HepG2 (cell line): ENCODE results near the gene CPEB4. TPM values are rescaled to one million over a fixed set of nuclear protein-coding genes. Genes with fewer than 3 reads are reported as not detected.

Source experiments
- EED ChIP-seq: sonication (generic); formaldehyde crosslinking; IDR thresholded peaks from 2 replicates; pipeline ENCODE4 v1.5.0; 2020; ENCODE audit warnings: mild to moderate bottlenecking, missing genetic modification reagents
- FOSL1 ChIP-seq: sonication (generic); formaldehyde crosslinking; IDR thresholded peaks from 2 replicates; pipeline ENCODE4 v1.9.0; 2021; ENCODE audit warnings: missing genetic modification reagents, borderline replicate concordance
- HNF4G ChIP-seq, 2 experiments: sonication (generic) in 1 of 2; formaldehyde crosslinking in 1 of 2; IDR thresholded peaks; 2 replicates each; pipeline versions ENCODE4 v1.4.0 to v1.6.1; 2011 to 2020; ENCODE audit warnings: borderline replicate concordance in 2 of 2, low read depth in 2 of 2, mild to moderate bottlenecking in 2 of 2, low read length in 1 of 2, missing genetic modification reagents in 1 of 2, moderate library complexity in 1 of 2
- HNRNPUL1 ChIP-seq: fragments of 200-400 bp; formaldehyde crosslinking; IDR thresholded peaks from 2 replicates; pipeline ENCODE4 v1.6.1; 2017; ENCODE audit warnings: low read depth, mild to moderate bottlenecking, low read length, moderate library complexity
- HOXD1 ChIP-seq: sonication (generic); formaldehyde crosslinking; IDR thresholded peaks from 2 replicates; pipeline ENCODE4 v1.5.0; 2020; ENCODE audit warnings: missing genetic modification reagents
- MAFF ChIP-seq: IDR thresholded peaks from 2 replicates; pipeline ENCODE4 v1.6.1; 2011; ENCODE audit warnings: low read depth, low read length, improper control_type of control experiment
- MAFK ChIP-seq, 2 experiments: IDR thresholded peaks in 1 of 2; conservative IDR thresholded peaks in 1 of 2; 2 replicates each; pipeline ENCODE4 v1.6.1; 2011; ENCODE audit warnings: improper control_type of control experiment in 2 of 2, low read length in 2 of 2
- MATR3 ChIP-seq: sonication (generic); formaldehyde crosslinking; IDR thresholded peaks from 2 replicates; pipeline ENCODE4 v1.4.0; 2020; ENCODE audit warnings: missing genetic modification reagents
- MEF2D ChIP-seq: sonication (generic); formaldehyde crosslinking; IDR thresholded peaks from 2 replicates; pipeline ENCODE4 v1.5.1; 2020; ENCODE audit warnings: mild to moderate bottlenecking, missing genetic modification reagents
- MEIS2 ChIP-seq: sonication (generic); formaldehyde crosslinking; IDR thresholded peaks from 2 replicates; pipeline ENCODE4 v1.9.0; 2021; ENCODE audit warnings: mild to moderate bottlenecking, missing genetic modification reagents
- MXD4 ChIP-seq: IDR thresholded peaks from 2 replicates; pipeline ENCODE4 v1.6.1; 2016; ENCODE audit warnings: mild to moderate bottlenecking, missing biosample characterization, missing genetic modification reagents
- NFIC ChIP-seq: IDR thresholded peaks from 2 replicates; pipeline ENCODE4 v1.6.1; 2012; ENCODE audit warnings: mild to moderate bottlenecking, low read length, inconsistent platforms
- PHF20 ChIP-seq: sonication (generic); formaldehyde crosslinking; IDR thresholded peaks from 2 replicates; pipeline ENCODE4 v1.5.0; 2020; ENCODE audit warnings: mild to moderate bottlenecking, missing genetic modification reagents
- PLRG1 ChIP-seq: fragments of 450-650 bp; conservative IDR thresholded peaks from 2 replicates; pipeline ENCODE4 v1.6.1; 2016
- REPIN1 ChIP-seq: sonication (generic); formaldehyde crosslinking; IDR thresholded peaks from 2 replicates; pipeline ENCODE4 v1.8.0; 2022; ENCODE audit warnings: missing genetic modification reagents, low read depth, mild to moderate bottlenecking, borderline replicate concordance
- RFX3 ChIP-seq: IDR thresholded peaks from 2 replicates; pipeline ENCODE4 v1.6.1; 2016; ENCODE audit warnings: missing biosample characterization, missing genetic modification reagents
- RORA ChIP-seq: sonication (generic); formaldehyde crosslinking; IDR thresholded peaks from 2 replicates; pipeline ENCODE4 v1.5.0; 2020; ENCODE audit warnings: mild to moderate bottlenecking, missing genetic modification reagents, moderate library complexity
- SALL1 ChIP-seq: sonication (generic); formaldehyde crosslinking; IDR thresholded peaks from 2 replicates; pipeline ENCODE4 v1.8.0; 2022; ENCODE audit warnings: mild to moderate bottlenecking, missing genetic modification reagents
- SIX1 ChIP-seq: sonication (generic); formaldehyde crosslinking; IDR thresholded peaks from 2 replicates; pipeline ENCODE4 v1.4.0; 2020; ENCODE audit warnings: missing genetic modification reagents, borderline replicate concordance
- TMF1 ChIP-seq: sonication (generic); formaldehyde crosslinking; IDR thresholded peaks from 2 replicates; pipeline ENCODE4 v1.8.1; 2022; ENCODE audit warnings: low read depth, missing genetic modification reagents
- ZBTB3 ChIP-seq: sonication (generic); formaldehyde crosslinking; IDR thresholded peaks from 2 replicates; pipeline ENCODE4 v1.4.0; 2020; ENCODE audit warnings: low read depth, mild to moderate bottlenecking, moderate library complexity, missing genetic modification reagents, borderline replicate concordance
- ZNF124 ChIP-seq: sonication (generic); formaldehyde crosslinking; IDR thresholded peaks from 2 replicates; pipeline ENCODE4 v1.4.0; 2020; ENCODE audit warnings: missing genetic modification reagents
- ZNF224 ChIP-seq: sonication (generic); formaldehyde crosslinking; IDR thresholded peaks from 2 replicates; pipeline ENCODE4 v1.5.0; 2020; ENCODE audit warnings: mild to moderate bottlenecking, missing genetic modification reagents
- ZNF225 ChIP-seq: sonication (generic); formaldehyde crosslinking; IDR thresholded peaks from 2 replicates; pipeline ENCODE4 v1.4.0; 2020; ENCODE audit warnings: mild to moderate bottlenecking, missing genetic modification reagents
- ZNF274 ChIP-seq: sonication (generic); formaldehyde crosslinking; IDR thresholded peaks from 2 replicates; pipeline ENCODE4 v1.5.1; 2020; ENCODE audit warnings: mild to moderate bottlenecking, missing genetic modification reagents
- ZNF329 ChIP-seq: sonication (generic); formaldehyde crosslinking; IDR thresholded peaks from 2 replicates; pipeline ENCODE4 v1.9.0; 2021; ENCODE audit warnings: low read depth, mild to moderate bottlenecking, missing genetic modification reagents
- ZNF446 ChIP-seq: sonication (generic); formaldehyde crosslinking; IDR thresholded peaks from 2 replicates; pipeline ENCODE4 v1.5.0; 2020; ENCODE audit warnings: mild to moderate bottlenecking, missing genetic modification reagents
- ZNF737 ChIP-seq: sonication (generic); formaldehyde crosslinking; IDR thresholded peaks from 2 replicates; pipeline ENCODE4 v1.5.0; 2020; ENCODE audit warnings: missing genetic modification reagents, mild to moderate bottlenecking, borderline replicate concordance
- ZNF772 ChIP-seq: sonication (generic); formaldehyde crosslinking; IDR thresholded peaks from 2 replicates; pipeline ENCODE4 v1.5.0; 2020; ENCODE audit warnings: mild to moderate bottlenecking, missing genetic modification reagents
- ZNF850 ChIP-seq: sonication (generic); formaldehyde crosslinking; conservative IDR thresholded peaks from 2 replicates; pipeline ENCODE4 v1.9.0; 2021; ENCODE audit warnings: mild to moderate bottlenecking, missing genetic modification reagents
- ZSCAN21 ChIP-seq: sonication (generic); formaldehyde crosslinking; IDR thresholded peaks from 2 replicates; pipeline ENCODE4 v1.8.0; 2022; ENCODE audit warnings: mild to moderate bottlenecking, missing genetic modification reagents, moderate library complexity, borderline replicate concordance
- polyA plus RNA-seq, 8 experiments: library from polyadenylated mRNA; depleted of rRNA in 3 of 8; stranded (reverse) in 7 of 8; unstranded in 1 of 8; fragments of >200 nt; fragmentation: Illumina TruSeq in 4 of 8; extraction: Trizol in 4 of 8; gene quantifications; 2 replicates each; pipeline versions ENCODE4 v1.2.1 to v1.2.3, GENCODE V29; 2011 to 2016; ENCODE audit warnings: low read depth in 4 of 8, missing spikeins in 1 of 8, mixed read lengths in 1 of 8; ENCODE audit not compliant: insufficient read depth in 1 of 8
- total RNA-seq, 5 experiments: library from RNA; depleted of rRNA; stranded (reverse); fragments of >200 nt; fragmentation: Illumina TruSeq; extraction: Trizol; gene quantifications; 2 replicates each; pipeline ENCODE4 v1.2.3, GENCODE V29; 2016; ENCODE audit warnings: low read depth in 1 of 5
- TF ChIP-seq, protein P1 (sequence below): IDR thresholded peaks from 2 replicates; pipeline ENCODE4 v1.6.1; 2018; ENCODE audit warnings: missing genetic modification reagents

The CPEB4 gene
- total and polyA plus RNA-seq, 2 of the 13 experiments (the other 11 are each of a cell fraction or from before 2014, with no cell fraction given): 7.7 to 26.7 TPM

GRCh38 chr5:173887610-173888472 is at the start of gene CPEB4 (continued):
- TF ChIP-seq ZNF124 (CRISPR knock-in tag): peak; percentile 26; the same call in 1 of the 2 replicates
- TF ChIP-seq SALL1 (CRISPR knock-in tag): peak; percentile 73
- no peak; the same call in none of the 2 replicates for TF ChIP-seq EED (CRISPR knock-in tag)
- TF ChIP-seq MAFK (conservative IDR thresholded peaks at IDR 0.05 in 1 of 2, IDR thresholded peaks at IDR 0.05 in 1 of 2; ENCODE audit: low read length in 2 of 2): no peak
- no peak for TF ChIP-seq NFIC
- no peak for TF ChIP-seq ZNF772 (CRISPR knock-in tag)
- peak; percentile 78 for TF ChIP-seq MEIS2
- TF ChIP-seq, protein P1, sequence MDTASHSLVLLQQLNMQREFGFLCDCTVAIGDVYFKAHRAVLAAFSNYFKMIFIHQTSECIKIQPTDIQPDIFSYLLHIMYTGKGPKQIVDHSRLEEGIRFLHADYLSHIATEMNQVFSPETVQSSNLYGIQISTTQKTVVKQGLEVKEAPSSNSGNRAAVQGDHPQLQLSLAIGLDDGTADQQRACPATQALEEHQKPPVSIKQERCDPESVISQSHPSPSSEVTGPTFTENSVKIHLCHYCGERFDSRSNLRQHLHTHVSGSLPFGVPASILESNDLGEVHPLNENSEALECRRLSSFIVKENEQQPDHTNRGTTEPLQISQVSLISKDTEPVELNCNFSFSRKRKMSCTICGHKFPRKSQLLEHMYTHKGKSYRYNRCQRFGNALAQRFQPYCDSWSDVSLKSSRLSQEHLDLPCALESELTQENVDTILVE (CRISPR knock-in tag): peak; percentile 50; the same call in 1 of the 2 replicates
- 0 out of 2 replicates have a peak, but pooled peaks have one; percentile 40 for TF ChIP-seq REPIN1 (CRISPR knock-in tag)
- TF ChIP-seq ZNF737 (CRISPR knock-in tag): no peak
- TF ChIP-seq PHF20 (CRISPR knock-in tag): peak; percentile 73
- no peak for TF ChIP-seq FOSL1 (CRISPR knock-in tag)
- no peak for TF ChIP-seq SIX1 (CRISPR knock-in tag)
- TF ChIP-seq TMF1 (CRISPR knock-in tag): no peak
- peak; percentile 22; the same call in 1 of the 2 replicates for TF ChIP-seq ZBTB3 (CRISPR knock-in tag)
- TF ChIP-seq ZNF850 (CRISPR knock-in tag): 0 out of 2 replicates have a peak, but pooled peaks have one; percentile 63
- TF ChIP-seq MEF2D: peak; percentile 69; the same call in 1 of the 2 replicates
- no peak for TF ChIP-seq HOXD1 (CRISPR knock-in tag)
- TF ChIP-seq RORA (CRISPR knock-in tag): no peak
- no peak for TF ChIP-seq ZNF446 (CRISPR knock-in tag)
- TF ChIP-seq MAFF: no peak
- no peak for TF ChIP-seq HNRNPUL1
- no peak for TF ChIP-seq RFX3 (CRISPR knock-in tag)
- TF ChIP-seq HNF4G (IDR thresholded peaks at IDR 0.05; ENCODE audit: borderline replicate concordance, low read depth, low read length): no peak
- 0 out of 2 replicates have a peak, but pooled peaks have one; percentile 17 for TF ChIP-seq HNF4G (CRISPR knock-in tag; IDR thresholded peaks at IDR 0.05; ENCODE audit: borderline replicate concordance, low read depth)
- TF ChIP-seq PLRG1: no peak
- TF ChIP-seq ZNF224 (CRISPR knock-in tag): no peak
- TF ChIP-seq MATR3: no peak
- TF ChIP-seq MXD4: no peak; the same call in none of the 2 replicates
- TF ChIP-seq ZNF225: 0 out of 2 replicates have a peak, but pooled peaks have one; percentile 18
- TF ChIP-seq ZNF274: peak; percentile 72; the same call in 1 of the 2 replicates
- TF ChIP-seq ZNF329 (CRISPR knock-in tag): no peak
- TF ChIP-seq ZSCAN21 (CRISPR knock-in tag): no peak; the same call in 1 of the 2 replicates
